Measurements from ENCODE around the gene PKD1. TPM values are rescaled to one million over a fixed set of nuclear protein-coding genes. Genes with fewer than 3 reads are reported as not detected.

PKD1 gene
- total and polyA plus RNA-seq, 3 donors from 2014 or later: 83.4 to 337 (median 323) TPM

DNA sequence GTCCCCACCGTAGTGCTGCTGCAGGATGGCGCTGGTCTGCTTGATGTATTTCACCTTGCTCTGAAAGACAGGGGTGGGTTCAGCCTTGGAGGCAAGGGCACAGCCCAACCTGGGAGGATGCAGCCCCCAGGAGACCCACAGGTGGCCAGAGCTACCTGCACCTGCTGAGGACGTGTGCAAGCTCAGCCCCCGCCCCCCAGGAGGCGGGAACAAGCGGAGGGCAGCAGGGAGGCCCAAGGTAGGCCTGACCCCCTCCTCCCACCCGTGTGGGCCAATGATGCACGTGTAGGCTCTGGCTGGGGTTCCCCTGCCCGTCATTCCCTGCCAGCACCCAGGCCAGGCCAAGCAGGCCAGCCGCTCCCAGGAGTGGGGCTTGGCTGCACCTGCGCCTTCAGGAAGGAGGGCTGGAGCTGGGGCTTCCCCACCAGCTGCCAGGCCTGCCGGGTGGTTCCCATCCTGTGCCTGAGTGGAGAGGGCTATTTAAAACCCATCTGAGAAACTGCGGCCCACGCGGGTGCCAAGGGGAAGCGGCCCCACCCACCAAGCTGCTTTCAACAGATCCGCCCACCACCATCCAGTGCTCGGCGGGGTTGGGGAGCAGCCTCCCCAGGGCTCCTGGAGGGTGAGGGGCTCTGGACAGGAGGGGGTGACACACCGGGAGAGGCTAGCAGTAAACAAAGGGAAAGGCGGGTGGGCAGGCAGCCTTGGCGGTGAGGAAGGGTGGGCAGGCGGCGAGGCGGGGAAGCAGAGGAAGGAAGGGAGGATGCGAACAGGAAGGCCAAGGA lies 91.8 kb downstream of the PKD1 start:
- H3K36me3 ChIP-seq (ENCODE audit: low read depth, missing control alignments): no peaks in the 10 kb centered on the region
- H3K4me1 ChIP-seq: peaks cover 52% of the 10 kb centered on the region
- 78 to 85% methylated on average over 15 to 26 of the region's 26 CpGs for WGBS, 2 donors
- no peak overlapping the region for H3K4me3 ChIP-seq
- no peak overlapping the region for H3K27ac ChIP-seq
- H3K9me3 ChIP-seq: no peaks in the 10 kb centered on the region
- intact Hi-C loops (cut with DNase I; ENCODE audit: low total_unique reads): no loop called here
- no peak for DNase-seq
- no peak for TF ChIP-seq CTCF (IDR thresholded peaks at IDR 0.05)
- TF ChIP-seq POLR2A (IDR thresholded peaks at IDR 0.05): no peak
- H3K27me3 ChIP-seq: no peaks in the 10 kb centered on the region

- H3K36me3 ChIP-seq (ENCODE audit: low read depth, missing control alignments): no peaks in the 10 kb centered on the region
- H3K4me3 ChIP-seq: no peak overlapping the region
- no peak overlapping the region for H3K27ac ChIP-seq
- no peaks in the 10 kb centered on the region for H3K9me3 ChIP-seq
- no peak for DNase-seq
- TF ChIP-seq CTCF (IDR thresholded peaks at IDR 0.05) (no peak), POLR2A (IDR thresholded peaks at IDR 0.05) (no peak)
- no peaks in the 10 kb centered on the region for H3K27me3 ChIP-seq
- intact Hi-C loops (cut with DNase I; ENCODE audit: low total_unique reads): no loop called here
- whole genome bisulfite sequencing, 2 donors: 86 to 89% methylated on average over 4 to 11 of the region's 11 CpGs
- peaks cover 54% of the 10 kb centered on the region for H3K4me1 ChIP-seq
Measured at GRCh38 chr16:2042986-2043666, 92.6 kb downstream of the PKD1 start.

DNA sequence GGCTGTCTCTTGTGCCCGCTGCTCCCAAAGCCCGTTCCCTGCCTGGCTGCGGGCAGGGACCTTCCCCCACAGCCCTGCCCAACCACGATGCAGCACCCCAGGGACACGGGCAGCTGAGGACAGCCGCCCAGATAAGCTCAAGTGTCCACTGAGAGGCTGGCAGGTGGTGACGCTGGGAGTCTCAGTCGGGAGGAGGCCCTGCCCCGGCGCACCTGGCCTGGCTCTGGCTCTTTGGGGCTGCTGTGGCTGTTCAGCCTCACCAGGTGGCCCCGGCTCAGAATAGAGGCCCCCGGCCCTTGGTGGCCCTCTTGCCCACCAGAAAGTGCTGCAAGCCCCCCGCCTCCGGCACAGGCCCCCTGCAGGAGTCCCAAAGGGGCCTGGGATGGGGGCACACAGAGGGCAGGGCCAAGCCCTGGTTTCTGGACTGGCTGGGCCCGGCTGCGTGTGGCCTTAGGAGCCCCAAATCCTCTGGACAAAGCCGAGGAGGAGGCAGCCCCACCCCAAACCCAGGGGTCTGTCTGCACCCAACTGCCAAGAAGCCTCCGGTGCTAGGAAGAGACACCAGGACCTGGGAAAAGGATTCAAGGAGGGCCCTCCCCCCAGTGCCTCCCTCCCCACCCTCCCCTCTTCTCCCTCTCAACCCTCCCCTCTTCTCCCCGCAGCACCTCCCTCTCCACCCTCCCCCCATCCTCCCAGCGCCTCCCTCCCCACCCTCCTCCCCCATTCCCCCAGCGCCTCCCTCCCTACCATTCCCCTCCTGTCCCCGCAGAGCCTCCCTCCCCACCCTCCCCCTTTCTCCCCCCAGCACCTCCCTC lies 93.3 kb downstream of the PKD1 start:
- TF ChIP-seq POLR2A (IDR thresholded peaks at IDR 0.05) (no peak), CTCF (IDR thresholded peaks at IDR 0.05) (no peak)
- H3K36me3 ChIP-seq (ENCODE audit: low read depth, missing control alignments): no peaks in the 10 kb centered on the region
- no peaks in the 10 kb centered on the region for H3K9me3 ChIP-seq
- intact Hi-C loops (cut with DNase I; ENCODE audit: low total_unique reads): no loop called here
- WGBS, 2 donors: 63 to 83% methylated on average over 4 to 6 of the region's 22 CpGs
- H3K4me1 ChIP-seq: peaks cover 60% of the 10 kb centered on the region
- H3K4me3 ChIP-seq: no peak overlapping the region
- DNase-seq: no peak
- H3K27me3 ChIP-seq: no peaks in the 10 kb centered on the region
- peak overlapping the region; percentile 50 to 59 for H3K27ac ChIP-seq

- TF ChIP-seq POLR2A (IDR thresholded peaks at IDR 0.05) (no peak), CTCF (IDR thresholded peaks at IDR 0.05) (no peak)
- Histone ChIP-seq H3K36me3 (ENCODE audit: low read depth, missing control alignments) (no peaks in the 10 kb centered on the region), H3K4me3 (no peak overlapping the region), H3K27ac (peak overlapping the region; percentile 72 to 91), H3K27me3 (no peaks in the 10 kb centered on the region), H3K4me1 (peaks cover 56% of the 10 kb centered on the region), H3K9me3 (no peaks in the 10 kb centered on the region)
- intact Hi-C loops (cut with DNase I; ENCODE audit: low total_unique reads): no loop called here
- DNase-seq: peak; percentile 43
- WGBS, 2 donors: 56 to 85% methylated on average over 13 to 20 of the region's 20 CpGs
Measured at GRCh38 chr16:2040787-2041522, 94.7 kb downstream of the PKD1 start.
